Measurements from ENCODE around the gene RMND5B.

Gene RMND5B

GRCh38 chr5:178137991-178138390, 7.2 kb downstream of the RMND5B start:
- Histone ChIP-seq H3K36me3 (ENCODE audit: control insufficient read depth, insufficient read depth, low read length) (peaks cover 82% of the 10 kb centered on the region), H3K9ac (ENCODE audit: low read length) (no peak overlapping the region), H3K27me3 (ENCODE audit: control insufficient read depth, insufficient read depth, low read length) (no peaks in the 10 kb centered on the region)

GRCh38 chr5:178141550-178141949, 10.7 kb downstream of the RMND5B start:
- Histone ChIP-seq H3K4me1 (ENCODE audit: control insufficient read depth, insufficient read depth, low read length) (no peaks in the 10 kb centered on the region), H3K9ac (ENCODE audit: low read length) (no peak overlapping the region), H3K9me3 (ENCODE audit: control insufficient read depth, insufficient read depth, low read depth, low read length) (no peaks in the 10 kb centered on the region), H3K4me3 (ENCODE audit: low read depth, low read length) (no peak overlapping the region), H3K27me3 (ENCODE audit: control insufficient read depth, insufficient read depth, low read length) (no peaks in the 10 kb centered on the region), H3K36me3 (ENCODE audit: control insufficient read depth, insufficient read depth, low read length) (peaks cover 85% of the 10 kb centered on the region), H3K27ac (ENCODE audit: low read depth, low read length) (no peak overlapping the region)

More at GRCh38 chr5:178137991-178138390, 7.2 kb downstream of the RMND5B start:
- no peak overlapping the region for H3K4me3 ChIP-seq (ENCODE audit: low read depth, low read length)
- H3K27ac ChIP-seq (ENCODE audit: low read depth, low read length): no peak overlapping the region
- no peaks in the 10 kb centered on the region for H3K9me3 ChIP-seq (ENCODE audit: control insufficient read depth, insufficient read depth, low read depth, low read length)
- H3K4me1 ChIP-seq (ENCODE audit: control insufficient read depth, insufficient read depth, low read length): no peaks in the 10 kb centered on the region

- Histone ChIP-seq H3K27me3 (ENCODE audit: control insufficient read depth, insufficient read depth, low read length) (no peaks in the 10 kb centered on the region), H3K27ac (ENCODE audit: low read depth, low read length) (no peak overlapping the region), H3K4me3 (ENCODE audit: low read depth, low read length) (no peak overlapping the region), H3K4me1 (ENCODE audit: control insufficient read depth, insufficient read depth, low read length) (no peaks in the 10 kb centered on the region), H3K36me3 (ENCODE audit: control insufficient read depth, insufficient read depth, low read length) (peaks cover 89% of the 10 kb centered on the region), H3K9me3 (ENCODE audit: control insufficient read depth, insufficient read depth, low read depth, low read length) (no peaks in the 10 kb centered on the region), H3K9ac (ENCODE audit: low read length) (no peak overlapping the region)
Measured at GRCh38 chr5:178142642-178143041, 11.8 kb downstream of the RMND5B start.

- no peak overlapping the region for H3K9ac ChIP-seq (ENCODE audit: low read length)
- peaks cover 89% of the 10 kb centered on the region for H3K36me3 ChIP-seq (ENCODE audit: control insufficient read depth, insufficient read depth, low read length)
- no peaks in the 10 kb centered on the region for H3K4me1 ChIP-seq (ENCODE audit: control insufficient read depth, insufficient read depth, low read length)
- no peaks in the 10 kb centered on the region for H3K27me3 ChIP-seq (ENCODE audit: control insufficient read depth, insufficient read depth, low read length)
- no peaks in the 10 kb centered on the region for H3K9me3 ChIP-seq (ENCODE audit: control insufficient read depth, insufficient read depth, low read depth, low read length)
- no peak overlapping the region for H3K4me3 ChIP-seq (ENCODE audit: low read depth, low read length)
- no peak overlapping the region for H3K27ac ChIP-seq (ENCODE audit: low read depth, low read length)
Measured at GRCh38 chr5:178143246-178143645, 12.4 kb downstream of the RMND5B start.

GRCh38 chr5:178143901-178144300, 13.1 kb downstream of the RMND5B start:
- Histone ChIP-seq H3K4me3 (ENCODE audit: low read depth, low read length) (no peak overlapping the region), H3K27ac (ENCODE audit: low read depth, low read length) (no peak overlapping the region), H3K9ac (ENCODE audit: low read length) (no peak overlapping the region), H3K36me3 (ENCODE audit: control insufficient read depth, insufficient read depth, low read length) (peaks cover 92% of the 10 kb centered on the region), H3K4me1 (ENCODE audit: control insufficient read depth, insufficient read depth, low read length) (no peaks in the 10 kb centered on the region), H3K9me3 (ENCODE audit: control insufficient read depth, insufficient read depth, low read depth, low read length) (no peaks in the 10 kb centered on the region), H3K27me3 (ENCODE audit: control insufficient read depth, insufficient read depth, low read length) (no peaks in the 10 kb centered on the region)

GRCh38 chr5:178145965-178146820, 15.4 kb downstream of the RMND5B start:
- H3K4me1 ChIP-seq (ENCODE audit: control insufficient read depth, insufficient read depth, low read length): no peaks in the 10 kb centered on the region
- H3K9me3 ChIP-seq (ENCODE audit: control insufficient read depth, insufficient read depth, low read depth, low read length): no peaks in the 10 kb centered on the region
- H3K27me3 ChIP-seq (ENCODE audit: control insufficient read depth, insufficient read depth, low read length): no peaks in the 10 kb centered on the region
- peaks cover 95% of the 10 kb centered on the region for H3K36me3 ChIP-seq (ENCODE audit: control insufficient read depth, insufficient read depth, low read length)
- no peak overlapping the region for H3K9ac ChIP-seq (ENCODE audit: low read length)
- H3K27ac ChIP-seq (ENCODE audit: low read depth, low read length): no peak overlapping the region
- no peak overlapping the region for H3K4me3 ChIP-seq (ENCODE audit: low read depth, low read length)

GRCh38 chr5:178147406-178147805, 16.6 kb downstream of the RMND5B start:
- H3K27me3 ChIP-seq (ENCODE audit: control insufficient read depth, insufficient read depth, low read length): no peaks in the 10 kb centered on the region
- no peak overlapping the region for H3K27ac ChIP-seq (ENCODE audit: low read depth, low read length)
- no peaks in the 10 kb centered on the region for H3K9me3 ChIP-seq (ENCODE audit: control insufficient read depth, insufficient read depth, low read depth, low read length)
- peaks cover 94% of the 10 kb centered on the region for H3K36me3 ChIP-seq (ENCODE audit: control insufficient read depth, insufficient read depth, low read length)
- H3K4me3 ChIP-seq (ENCODE audit: low read depth, low read length): no peak overlapping the region
- no peaks in the 10 kb centered on the region for H3K4me1 ChIP-seq (ENCODE audit: control insufficient read depth, insufficient read depth, low read length)
- H3K9ac ChIP-seq (ENCODE audit: low read length): no peak overlapping the region

GRCh38 chr5:178149199-178149932, 18.6 kb downstream of the RMND5B start:
- Histone ChIP-seq H3K27me3 (ENCODE audit: control insufficient read depth, insufficient read depth, low read length) (no peaks in the 10 kb centered on the region), H3K36me3 (ENCODE audit: control insufficient read depth, insufficient read depth, low read length) (peaks cover 76% of the 10 kb centered on the region), H3K9me3 (ENCODE audit: control insufficient read depth, insufficient read depth, low read depth, low read length) (no peaks in the 10 kb centered on the region), H3K4me1 (ENCODE audit: control insufficient read depth, insufficient read depth, low read length) (no peaks in the 10 kb centered on the region), H3K27ac (ENCODE audit: low read depth, low read length) (no peak overlapping the region), H3K9ac (ENCODE audit: low read length) (no peak overlapping the region), H3K4me3 (ENCODE audit: low read depth, low read length) (no peak overlapping the region)

GRCh38 chr5:178150977-178151734, 20.3 kb downstream of the RMND5B start:
- H3K36me3 ChIP-seq (ENCODE audit: control insufficient read depth, insufficient read depth, low read length): peaks cover 63% of the 10 kb centered on the region
- no peak overlapping the region for H3K9ac ChIP-seq (ENCODE audit: low read length)
- no peaks in the 10 kb centered on the region for H3K9me3 ChIP-seq (ENCODE audit: control insufficient read depth, insufficient read depth, low read depth, low read length)
- H3K4me3 ChIP-seq (ENCODE audit: low read depth, low read length): no peak overlapping the region
- H3K4me1 ChIP-seq (ENCODE audit: control insufficient read depth, insufficient read depth, low read length): no peaks in the 10 kb centered on the region
- no peaks in the 10 kb centered on the region for H3K27me3 ChIP-seq (ENCODE audit: control insufficient read depth, insufficient read depth, low read length)
- no peak overlapping the region for H3K27ac ChIP-seq (ENCODE audit: low read depth, low read length)

- peaks cover 47% of the 10 kb centered on the region for H3K36me3 ChIP-seq (ENCODE audit: control insufficient read depth, insufficient read depth, low read length)
Measured at GRCh38 chr5:178152491-178153444, 22.0 kb downstream of the RMND5B start.

More at GRCh38 chr5:178152491-178153444, 22.0 kb downstream of the RMND5B start:
- Histone ChIP-seq H3K27ac (ENCODE audit: low read depth, low read length) (no peak overlapping the region), H3K4me1 (ENCODE audit: control insufficient read depth, insufficient read depth, low read length) (no peaks in the 10 kb centered on the region), H3K9me3 (ENCODE audit: control insufficient read depth, insufficient read depth, low read depth, low read length) (no peaks in the 10 kb centered on the region), H3K9ac (ENCODE audit: low read length) (peak overlapping the region; percentile 84), H3K27me3 (ENCODE audit: control insufficient read depth, insufficient read depth, low read length) (no peaks in the 10 kb centered on the region), H3K4me3 (ENCODE audit: low read depth, low read length) (peak overlapping the region; percentile 91)
